22Rv1 (cell line): ENCODE measurements around the gene MAN2A1.

Source experiments
- ZFX ChIP-seq: fragments of 450-650 bp; IDR thresholded peaks from 2 replicates; pipeline ENCODE4 v1.6.1; 2017; ENCODE audit warnings: antibody characterized with exemption, borderline replicate concordance
- TF ChIP-seq, protein P1 (sequence below): fragments of 450-650 bp; IDR thresholded peaks from 2 replicates; pipeline ENCODE4 v1.5.1; 2017; ENCODE audit warnings: mild to moderate bottlenecking

DNA sequence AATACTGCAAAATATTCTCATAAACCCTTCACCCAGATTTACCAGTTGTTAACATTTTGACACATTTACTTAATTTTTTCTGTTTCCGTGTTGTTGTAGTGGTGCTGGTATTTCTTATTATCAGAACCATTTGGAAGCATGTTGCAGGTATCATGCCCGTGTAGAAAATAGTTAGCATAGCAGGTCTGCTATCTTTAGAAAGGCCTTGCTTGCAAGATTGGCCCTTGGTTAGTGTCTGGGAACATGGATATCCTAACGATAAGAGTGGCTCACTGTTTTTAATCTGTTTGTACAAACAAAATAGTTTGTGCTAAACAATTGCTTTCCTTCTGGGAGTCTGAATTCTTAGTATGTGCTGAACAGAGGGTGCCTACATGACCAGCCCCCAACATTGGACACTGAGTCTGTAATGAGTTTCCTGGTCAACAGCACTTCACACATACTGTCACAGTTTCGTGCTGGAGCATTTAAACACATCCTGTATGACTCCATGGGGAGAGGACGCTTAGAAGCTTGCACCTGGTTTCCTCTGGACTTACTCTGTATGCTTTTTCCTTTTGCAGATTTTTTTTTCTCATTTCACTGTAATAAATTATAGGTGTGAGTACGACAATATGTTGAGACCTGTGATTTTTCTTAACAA, 66.9 kb downstream of the MAN2A1 start:
- TF ChIP-seq, protein P1, sequence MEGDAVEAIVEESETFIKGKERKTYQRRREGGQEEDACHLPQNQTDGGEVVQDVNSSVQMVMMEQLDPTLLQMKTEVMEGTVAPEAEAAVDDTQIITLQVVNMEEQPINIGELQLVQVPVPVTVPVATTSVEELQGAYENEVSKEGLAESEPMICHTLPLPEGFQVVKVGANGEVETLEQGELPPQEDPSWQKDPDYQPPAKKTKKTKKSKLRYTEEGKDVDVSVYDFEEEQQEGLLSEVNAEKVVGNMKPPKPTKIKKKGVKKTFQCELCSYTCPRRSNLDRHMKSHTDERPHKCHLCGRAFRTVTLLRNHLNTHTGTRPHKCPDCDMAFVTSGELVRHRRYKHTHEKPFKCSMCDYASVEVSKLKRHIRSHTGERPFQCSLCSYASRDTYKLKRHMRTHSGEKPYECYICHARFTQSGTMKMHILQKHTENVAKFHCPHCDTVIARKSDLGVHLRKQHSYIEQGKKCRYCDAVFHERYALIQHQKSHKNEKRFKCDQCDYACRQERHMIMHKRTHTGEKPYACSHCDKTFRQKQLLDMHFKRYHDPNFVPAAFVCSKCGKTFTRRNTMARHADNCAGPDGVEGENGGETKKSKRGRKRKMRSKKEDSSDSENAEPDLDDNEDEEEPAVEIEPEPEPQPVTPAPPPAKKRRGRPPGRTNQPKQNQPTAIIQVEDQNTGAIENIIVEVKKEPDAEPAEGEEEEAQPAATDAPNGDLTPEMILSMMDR, result no peak
- TF ChIP-seq ZFX, result no peak
